HG03521 (cell line): ENCODE results near the gene KLC4.
"Not testable (repeated sequence)": the region's sequence is repeated elsewhere in the genome, so short reads cannot be mapped to it uniquely, and the experiment has no call there.

ENCODE experiments used
- ATAC-seq: cut with Tn5 transposase; IDR thresholded peaks from one replicate; pipeline ENCODE4 v1.9.1; 2021; ENCODE audit warnings: mild to moderate bottlenecking, moderate library complexity; ENCODE audit not compliant: unreplicated experiment

Gene KLC4

GRCh38 chr6:43060755-43061633 is 1.6 kb downstream of the KLC4 start:
- ATAC-seq: no peak

GRCh38 chr6:43061861-43062260 is 2.4 kb downstream of the KLC4 start:
- ATAC-seq: no peak

- ATAC-seq: no peak
Measured at GRCh38 chr6:43062818-43063217, 3.4 kb downstream of the KLC4 start.

- ATAC-seq: no peak
Measured at GRCh38 chr6:43070028-43070632, 10.7 kb downstream of the KLC4 start.

GRCh38 chr6:43074847-43075669 is 15.6 kb downstream of the KLC4 start:
- ATAC-seq: no peak

- no peak for ATAC-seq
Measured at GRCh38 chr6:43075670-43076463, 16.4 kb downstream of the KLC4 start, which contains the start of gene PTK7. TSS of gene PTK7 (plus strand) at chr6:43076314. CDS start at chr6:43076489, 175 bp downstream.

GRCh38 chr6:43076464-43077332 is 17.3 kb downstream of the KLC4 start:
- no peak for ATAC-seq

- no peak for ATAC-seq
Measured at GRCh38 chr6:43077333-43077809, 17.9 kb downstream of the KLC4 start.

GRCh38 chr6:43077981-43078511 is 18.6 kb downstream of the KLC4 start:
- ATAC-seq: no peak

GRCh38 chr6:43078691-43079090 is 19.3 kb downstream of the KLC4 start:
- ATAC-seq: no peak

- ATAC-seq: no peak
Measured at GRCh38 chr6:43081043-43081442, 21.6 kb downstream of the KLC4 start.

GRCh38 chr6:43081922-43082321 is 22.5 kb downstream of the KLC4 start:
- ATAC-seq: not testable (repeated sequence)

- no peak for ATAC-seq
Measured at GRCh38 chr6:43082806-43083655, 23.6 kb downstream of the KLC4 start.

- ATAC-seq: no peak
Measured at GRCh38 chr6:43086022-43086658, 26.7 kb downstream of the KLC4 start.

- ATAC-seq: no peak
Measured at GRCh38 chr6:43088654-43089056, 29.2 kb downstream of the KLC4 start.

- no peak for ATAC-seq
Measured at GRCh38 chr6:43089467-43089866, 30.0 kb downstream of the KLC4 start.

GRCh38 chr6:43089874-43090558 is 30.6 kb downstream of the KLC4 start:
- ATAC-seq: no peak
